DMS153 (cell line): Measurements from ENCODE around the gene MAMDC2.

Experiments used
- DNase-seq: peaks from one replicate; lab custom pipeline; 2025; lab: John Stamatoyannopoulos, UW

MAMDC2 gene

GRCh38 chr9:70260606-70261005 is 217.0 kb downstream of the MAMDC2 start:
- no peak for DNase-seq

DNA sequence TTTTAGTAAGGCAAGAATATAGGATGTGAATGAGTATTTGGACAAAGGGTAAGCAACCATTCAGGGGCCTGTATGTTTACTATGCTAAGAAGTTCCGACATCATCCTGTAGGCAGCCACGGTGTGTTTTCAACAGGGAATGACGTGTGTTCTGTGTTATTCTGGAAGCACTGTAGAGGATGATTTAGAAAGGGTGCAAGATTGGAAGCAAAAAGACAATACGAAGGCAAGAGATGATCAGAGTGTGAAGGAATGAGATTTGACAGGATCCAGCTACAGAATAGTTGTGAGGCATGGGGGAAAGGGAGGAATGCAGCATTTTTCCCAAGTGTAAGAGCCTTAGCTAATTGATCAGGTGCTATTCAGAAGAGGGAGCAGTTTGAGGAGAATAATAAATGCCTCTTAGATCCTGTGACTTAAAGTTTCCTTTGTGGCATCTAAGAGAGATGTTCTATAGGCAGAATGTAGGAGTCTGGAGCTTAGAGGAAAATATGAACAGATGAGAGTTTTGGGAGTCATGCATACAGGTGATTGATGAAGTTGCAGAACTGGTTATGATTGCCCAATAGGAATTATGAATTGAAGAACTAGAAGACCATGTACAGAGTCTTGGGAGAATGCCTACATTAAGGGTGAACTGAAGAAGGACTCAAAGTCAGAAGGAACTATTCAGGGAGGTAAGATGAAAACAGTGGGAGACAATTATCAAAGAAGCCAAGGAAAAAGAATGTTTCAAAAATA is 217.7 kb downstream of the MAMDC2 start:
- DNase-seq, result no peak

DNA sequence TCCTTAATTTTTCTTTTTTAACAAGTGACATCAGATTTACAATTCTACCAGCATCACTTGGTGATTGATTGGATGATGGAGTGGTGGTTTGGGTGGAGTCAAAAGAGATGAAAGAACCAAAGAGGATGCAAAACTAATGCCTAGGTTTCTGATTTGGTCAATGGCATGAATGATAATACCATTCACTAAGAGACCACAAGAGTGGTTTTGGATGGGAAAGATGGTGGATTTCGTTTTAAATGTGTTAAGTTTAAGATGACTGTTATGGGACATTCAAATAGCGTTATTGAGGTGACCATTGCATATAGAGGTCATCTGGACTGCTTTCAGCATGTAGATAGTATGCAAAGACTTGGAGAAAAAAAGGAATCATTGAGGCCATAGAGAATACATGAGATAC is 218.7 kb downstream of the MAMDC2 start:
- no peak for DNase-seq

- no peak for DNase-seq
Observed at GRCh38 chr9:70262948-70263347, 219.3 kb downstream of the MAMDC2 start.

GRCh38 chr9:70263421-70263820 is 219.8 kb downstream of the MAMDC2 start:
- no peak for DNase-seq
